Measurements from ENCODE around the gene BEX2.

BEX2 gene

DNA sequence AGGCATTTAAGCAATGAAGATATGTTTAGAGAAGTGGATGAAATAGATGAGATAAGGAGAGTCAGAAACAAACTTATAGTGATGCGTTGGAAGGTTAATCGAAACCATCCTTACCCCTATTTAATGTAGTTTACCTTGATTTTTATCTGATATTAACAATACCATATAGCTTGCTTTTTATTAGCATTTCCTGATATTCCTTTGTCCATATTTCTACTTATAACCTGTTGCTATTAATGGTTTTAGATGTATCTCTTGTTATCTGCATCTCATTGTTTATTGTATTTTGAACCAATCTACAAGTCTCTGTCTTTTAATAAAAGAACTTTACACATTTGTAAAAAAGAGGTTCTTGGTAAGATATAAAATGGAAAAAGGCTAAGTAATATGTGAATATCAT is 47.1 kb upstream of the BEX2 start:
- no peak for ATAC-seq
- TF ChIP-seq OSR1 (CRISPR knock-in tag; IDR thresholded peaks at IDR 0.05): no peak
- TF ChIP-seq ISL1 (CRISPR knock-in tag; IDR thresholded peaks at IDR 0.05): no peak
- TF ChIP-seq ARNTL (CRISPR knock-in tag; IDR thresholded peaks at IDR 0.05; ENCODE audit: borderline replicate concordance, low read depth): no peak
- TF ChIP-seq TOX (CRISPR knock-in tag; IDR thresholded peaks at IDR 0.05; ENCODE audit: borderline replicate concordance): no peak
- TF ChIP-seq, protein P1, sequence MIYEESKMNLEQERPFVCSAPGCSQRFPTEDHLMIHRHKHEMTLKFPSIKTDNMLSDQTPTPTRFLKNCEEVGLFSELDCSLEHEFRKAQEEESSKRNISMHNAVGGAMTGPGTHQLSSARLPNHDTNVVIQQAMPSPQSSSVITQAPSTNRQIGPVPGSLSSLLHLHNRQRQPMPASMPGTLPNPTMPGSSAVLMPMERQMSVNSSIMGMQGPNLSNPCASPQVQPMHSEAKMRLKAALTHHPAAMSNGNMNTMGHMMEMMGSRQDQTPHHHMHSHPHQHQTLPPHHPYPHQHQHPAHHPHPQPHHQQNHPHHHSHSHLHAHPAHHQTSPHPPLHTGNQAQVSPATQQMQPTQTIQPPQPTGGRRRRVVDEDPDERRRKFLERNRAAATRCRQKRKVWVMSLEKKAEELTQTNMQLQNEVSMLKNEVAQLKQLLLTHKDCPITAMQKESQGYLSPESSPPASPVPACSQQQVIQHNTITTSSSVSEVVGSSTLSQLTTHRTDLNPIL (CRISPR knock-in tag; IDR thresholded peaks at IDR 0.05; ENCODE audit: low read depth): no peak
- no peak for TF ChIP-seq ZNF8 (CRISPR knock-in tag; IDR thresholded peaks at IDR 0.05)
- TF ChIP-seq, protein P2, sequence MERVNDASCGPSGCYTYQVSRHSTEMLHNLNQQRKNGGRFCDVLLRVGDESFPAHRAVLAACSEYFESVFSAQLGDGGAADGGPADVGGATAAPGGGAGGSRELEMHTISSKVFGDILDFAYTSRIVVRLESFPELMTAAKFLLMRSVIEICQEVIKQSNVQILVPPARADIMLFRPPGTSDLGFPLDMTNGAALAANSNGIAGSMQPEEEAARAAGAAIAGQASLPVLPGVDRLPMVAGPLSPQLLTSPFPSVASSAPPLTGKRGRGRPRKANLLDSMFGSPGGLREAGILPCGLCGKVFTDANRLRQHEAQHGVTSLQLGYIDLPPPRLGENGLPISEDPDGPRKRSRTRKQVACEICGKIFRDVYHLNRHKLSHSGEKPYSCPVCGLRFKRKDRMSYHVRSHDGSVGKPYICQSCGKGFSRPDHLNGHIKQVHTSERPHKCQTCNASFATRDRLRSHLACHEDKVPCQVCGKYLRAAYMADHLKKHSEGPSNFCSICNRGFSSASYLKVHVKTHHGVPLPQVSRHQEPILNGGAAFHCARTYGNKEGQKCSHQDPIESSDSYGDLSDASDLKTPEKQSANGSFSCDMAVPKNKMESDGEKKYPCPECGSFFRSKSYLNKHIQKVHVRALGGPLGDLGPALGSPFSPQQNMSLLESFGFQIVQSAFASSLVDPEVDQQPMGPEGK (CRISPR knock-in tag; IDR thresholded peaks at IDR 0.05; ENCODE audit: borderline replicate concordance): no peak
- TF ChIP-seq ZFP30 (CRISPR knock-in tag; IDR thresholded peaks at IDR 0.05): no peak
- no peak for TF ChIP-seq BACH2 (CRISPR knock-in tag; IDR thresholded peaks at IDR 0.05; ENCODE audit: borderline replicate concordance)

DNA sequence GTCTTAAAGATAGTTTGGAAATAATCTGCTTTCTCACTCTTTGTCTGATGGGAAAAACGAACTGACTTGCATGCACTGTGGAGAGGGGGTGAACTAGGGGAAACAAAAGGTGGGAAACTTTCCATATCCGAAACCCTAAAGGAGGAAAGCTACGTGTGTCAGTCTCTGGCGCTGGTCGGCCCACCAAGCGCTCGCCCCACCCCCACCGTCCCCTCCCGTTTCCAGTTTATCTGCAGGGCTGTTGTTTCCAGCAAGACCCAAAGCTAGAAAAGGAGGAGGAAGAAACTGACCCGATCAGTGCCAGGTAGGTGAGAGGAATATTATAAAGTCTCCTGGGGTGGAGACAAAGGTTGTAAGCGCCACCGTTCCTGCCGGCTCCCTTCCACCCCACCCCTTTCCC is 46.1 kb upstream of the BEX2 start:
- TF ChIP-seq ZFP30 (CRISPR knock-in tag; IDR thresholded peaks at IDR 0.05) (no peak), ESRRG (CRISPR knock-in tag; IDR thresholded peaks at IDR 0.05) (no peak), ZNF8 (CRISPR knock-in tag; IDR thresholded peaks at IDR 0.05) (no peak), TCF4 (CRISPR knock-in tag; IDR thresholded peaks at IDR 0.05; ENCODE audit: borderline replicate concordance) (no peak), BACH2 (CRISPR knock-in tag; IDR thresholded peaks at IDR 0.05; ENCODE audit: borderline replicate concordance) (no peak), PPARA (CRISPR knock-in tag; IDR thresholded peaks at IDR 0.05; ENCODE audit: borderline replicate concordance) (no peak), ZFP3 (CRISPR knock-in tag; IDR thresholded peaks at IDR 0.05) (no peak), ZNF70 (CRISPR knock-in tag; IDR thresholded peaks at IDR 0.05) (no peak), CSDC2 (CRISPR knock-in tag; IDR thresholded peaks at IDR 0.05) (no peak), RARB (CRISPR knock-in tag; IDR thresholded peaks at IDR 0.05) (no peak), OSR1 (CRISPR knock-in tag; IDR thresholded peaks at IDR 0.05) (no peak), GLIS3 (CRISPR knock-in tag; IDR thresholded peaks at IDR 0.05) (no peak), ZC3H10 (CRISPR knock-in tag; IDR thresholded peaks at IDR 0.05) (no peak), ISL1 (CRISPR knock-in tag; IDR thresholded peaks at IDR 0.05) (no peak), ARNTL (CRISPR knock-in tag; IDR thresholded peaks at IDR 0.05; ENCODE audit: borderline replicate concordance, low read depth) (no peak)
- TF ChIP-seq, protein P3, sequence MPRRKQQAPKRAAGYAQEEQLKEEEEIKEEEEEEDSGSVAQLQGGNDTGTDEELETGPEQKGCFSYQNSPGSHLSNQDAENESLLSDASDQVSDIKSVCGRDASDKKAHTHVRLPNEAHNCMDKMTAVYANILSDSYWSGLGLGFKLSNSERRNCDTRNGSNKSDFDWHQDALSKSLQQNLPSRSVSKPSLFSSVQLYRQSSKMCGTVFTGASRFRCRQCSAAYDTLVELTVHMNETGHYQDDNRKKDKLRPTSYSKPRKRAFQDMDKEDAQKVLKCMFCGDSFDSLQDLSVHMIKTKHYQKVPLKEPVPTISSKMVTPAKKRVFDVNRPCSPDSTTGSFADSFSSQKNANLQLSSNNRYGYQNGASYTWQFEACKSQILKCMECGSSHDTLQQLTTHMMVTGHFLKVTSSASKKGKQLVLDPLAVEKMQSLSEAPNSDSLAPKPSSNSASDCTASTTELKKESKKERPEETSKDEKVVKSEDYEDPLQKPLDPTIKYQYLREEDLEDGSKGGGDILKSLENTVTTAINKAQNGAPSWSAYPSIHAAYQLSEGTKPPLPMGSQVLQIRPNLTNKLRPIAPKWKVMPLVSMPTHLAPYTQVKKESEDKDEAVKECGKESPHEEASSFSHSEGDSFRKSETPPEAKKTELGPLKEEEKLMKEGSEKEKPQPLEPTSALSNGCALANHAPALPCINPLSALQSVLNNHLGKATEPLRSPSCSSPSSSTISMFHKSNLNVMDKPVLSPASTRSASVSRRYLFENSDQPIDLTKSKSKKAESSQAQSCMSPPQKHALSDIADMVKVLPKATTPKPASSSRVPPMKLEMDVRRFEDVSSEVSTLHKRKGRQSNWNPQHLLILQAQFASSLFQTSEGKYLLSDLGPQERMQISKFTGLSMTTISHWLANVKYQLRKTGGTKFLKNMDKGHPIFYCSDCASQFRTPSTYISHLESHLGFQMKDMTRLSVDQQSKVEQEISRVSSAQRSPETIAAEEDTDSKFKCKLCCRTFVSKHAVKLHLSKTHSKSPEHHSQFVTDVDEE (CRISPR knock-in tag; IDR thresholded peaks at IDR 0.05): no peak
- TF ChIP-seq, protein P2 (CRISPR knock-in tag; IDR thresholded peaks at IDR 0.05; ENCODE audit: borderline replicate concordance): no peak
- TF ChIP-seq, protein P4, sequence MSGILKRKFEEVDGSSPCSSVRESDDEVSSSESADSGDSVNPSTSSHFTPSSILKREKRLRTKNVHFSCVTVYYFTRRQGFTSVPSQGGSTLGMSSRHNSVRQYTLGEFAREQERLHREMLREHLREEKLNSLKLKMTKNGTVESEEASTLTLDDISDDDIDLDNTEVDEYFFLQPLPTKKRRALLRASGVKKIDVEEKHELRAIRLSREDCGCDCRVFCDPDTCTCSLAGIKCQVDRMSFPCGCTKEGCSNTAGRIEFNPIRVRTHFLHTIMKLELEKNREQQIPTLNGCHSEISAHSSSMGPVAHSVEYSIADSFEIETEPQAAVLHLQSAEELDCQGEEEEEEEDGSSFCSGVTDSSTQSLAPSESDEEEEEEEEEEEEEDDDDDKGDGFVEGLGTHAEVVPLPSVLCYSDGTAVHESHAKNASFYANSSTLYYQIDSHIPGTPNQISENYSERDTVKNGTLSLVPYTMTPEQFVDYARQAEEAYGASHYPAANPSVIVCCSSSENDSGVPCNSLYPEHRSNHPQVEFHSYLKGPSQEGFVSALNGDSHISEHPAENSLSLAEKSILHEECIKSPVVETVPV (CRISPR knock-in tag; IDR thresholded peaks at IDR 0.05): no peak
- TF ChIP-seq, protein P5, sequence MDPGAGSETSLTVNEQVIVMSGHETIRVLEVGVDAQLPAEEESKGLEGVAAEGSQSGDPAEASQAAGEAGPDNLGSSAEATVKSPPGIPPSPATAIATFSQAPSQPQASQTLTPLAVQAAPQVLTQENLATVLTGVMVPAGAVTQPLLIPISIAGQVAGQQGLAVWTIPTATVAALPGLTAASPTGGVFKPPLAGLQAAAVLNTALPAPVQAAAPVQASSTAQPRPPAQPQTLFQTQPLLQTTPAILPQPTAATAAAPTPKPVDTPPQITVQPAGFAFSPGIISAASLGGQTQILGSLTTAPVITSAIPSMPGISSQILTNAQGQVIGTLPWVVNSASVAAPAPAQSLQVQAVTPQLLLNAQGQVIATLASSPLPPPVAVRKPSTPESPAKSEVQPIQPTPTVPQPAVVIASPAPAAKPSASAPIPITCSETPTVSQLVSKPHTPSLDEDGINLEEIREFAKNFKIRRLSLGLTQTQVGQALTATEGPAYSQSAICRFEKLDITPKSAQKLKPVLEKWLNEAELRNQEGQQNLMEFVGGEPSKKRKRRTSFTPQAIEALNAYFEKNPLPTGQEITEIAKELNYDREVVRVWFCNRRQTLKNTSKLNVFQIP (CRISPR knock-in tag; IDR thresholded peaks at IDR 0.05; ENCODE audit: borderline replicate concordance, low read depth): no peak
- ATAC-seq: peak; percentile 53
